Measurements from ENCODE around the gene XBP1.
"Not testable (repeated sequence)": the region's sequence is repeated elsewhere in the genome, so short reads cannot be mapped to it uniquely, and the experiment has no call there.

XBP1 gene

GRCh38 chr22:28815729-28816128 lies 15.4 kb upstream of the XBP1 start:
- DNase-seq (ENCODE audit: insufficient read length) (no peak), FAIRE-seq (no peak)
- TF ChIP-seq TAF1 (IDR thresholded peaks at IDR 0.05; ENCODE audit: borderline replicate concordance, low read depth, low read length) (no peak), POLR2AphosphoS5 (IDR thresholded peaks at IDR 0.05; ENCODE audit: low read depth, low read length) (no peak), POLR2A (IDR thresholded peaks at IDR 0.05; ENCODE audit: low read depth, low read length) (no peak)

GRCh38 chr22:28815111-28815510 lies 14.7 kb upstream of the XBP1 start:
- TF ChIP-seq POLR2AphosphoS5 (IDR thresholded peaks at IDR 0.05; ENCODE audit: low read depth, low read length) (no peak), POLR2A (IDR thresholded peaks at IDR 0.05; ENCODE audit: low read depth, low read length) (no peak), TAF1 (IDR thresholded peaks at IDR 0.05; ENCODE audit: borderline replicate concordance, low read depth, low read length) (no peak)
- DNase-seq (ENCODE audit: insufficient read length) = no peak
- no peak for FAIRE-seq

- TF ChIP-seq POLR2A (IDR thresholded peaks at IDR 0.05; ENCODE audit: low read depth, low read length) (no peak), TAF1 (IDR thresholded peaks at IDR 0.05; ENCODE audit: borderline replicate concordance, low read depth, low read length) (no peak), POLR2AphosphoS5 (IDR thresholded peaks at IDR 0.05; ENCODE audit: low read depth, low read length) (no peak)
- no peak for DNase-seq (ENCODE audit: insufficient read length)
- FAIRE-seq = no peak
Observed at GRCh38 chr22:28813772-28814518, 13.6 kb upstream of the XBP1 start.

GRCh38 chr22:28812516-28812915 lies 12.1 kb upstream of the XBP1 start:
- DNase-seq (ENCODE audit: insufficient read length) = no peak
- no peak for TF ChIP-seq POLR2A (IDR thresholded peaks at IDR 0.05; ENCODE audit: low read depth, low read length)
- TF ChIP-seq TAF1 (IDR thresholded peaks at IDR 0.05; ENCODE audit: borderline replicate concordance, low read depth, low read length) = no peak
- TF ChIP-seq POLR2AphosphoS5 (IDR thresholded peaks at IDR 0.05; ENCODE audit: low read depth, low read length) = no peak
- FAIRE-seq = no peak

- FAIRE-seq = no peak
- no peak for TF ChIP-seq TAF1 (IDR thresholded peaks at IDR 0.05; ENCODE audit: borderline replicate concordance, low read depth, low read length)
- no peak for TF ChIP-seq POLR2A (IDR thresholded peaks at IDR 0.05; ENCODE audit: low read depth, low read length)
- TF ChIP-seq POLR2AphosphoS5 (IDR thresholded peaks at IDR 0.05; ENCODE audit: low read depth, low read length) = no peak
- DNase-seq (ENCODE audit: insufficient read length) = no peak
Observed at GRCh38 chr22:28810821-28811491, 10.6 kb upstream of the XBP1 start.

GRCh38 chr22:28808716-28809355 lies 8.5 kb upstream of the XBP1 start:
- TF ChIP-seq POLR2A (IDR thresholded peaks at IDR 0.05; ENCODE audit: low read depth, low read length) (no peak), POLR2AphosphoS5 (IDR thresholded peaks at IDR 0.05; ENCODE audit: low read depth, low read length) (no peak), TAF1 (IDR thresholded peaks at IDR 0.05; ENCODE audit: borderline replicate concordance, low read depth, low read length) (no peak)
- no peak for FAIRE-seq

GRCh38 chr22:28805426-28805825 lies 5.1 kb upstream of the XBP1 start:
- DNase-seq (ENCODE audit: insufficient read length); FAIRE-seq: not testable (repeated sequence)

More at GRCh38 chr22:28808716-28809355, 8.5 kb upstream of the XBP1 start:
- DNase-seq (ENCODE audit: insufficient read length) = no peak

- no peak for TF ChIP-seq POLR2AphosphoS5 (IDR thresholded peaks at IDR 0.05; ENCODE audit: low read depth, low read length)
- TF ChIP-seq TAF1 (IDR thresholded peaks at IDR 0.05; ENCODE audit: borderline replicate concordance, low read depth, low read length) = no peak
- no peak for TF ChIP-seq POLR2A (IDR thresholded peaks at IDR 0.05; ENCODE audit: low read depth, low read length)
- no peak for FAIRE-seq
- no peak for DNase-seq (ENCODE audit: insufficient read length)
Observed at GRCh38 chr22:28802595-28803123, 2.3 kb upstream of the XBP1 start.

GRCh38 chr22:28801845-28802594 lies 1.7 kb upstream of the XBP1 start:
- DNase-seq (ENCODE audit: insufficient read length) = no peak
- FAIRE-seq = no peak
- no peak for TF ChIP-seq TAF1 (IDR thresholded peaks at IDR 0.05; ENCODE audit: borderline replicate concordance, low read depth, low read length)
- TF ChIP-seq POLR2A (IDR thresholded peaks at IDR 0.05; ENCODE audit: low read depth, low read length) = no peak
- no peak for TF ChIP-seq POLR2AphosphoS5 (IDR thresholded peaks at IDR 0.05; ENCODE audit: low read depth, low read length)

GRCh38 chr22:28799606-28800307 lies 612 bp downstream of the XBP1 start:
- DNase-seq (ENCODE audit: insufficient read length) = no peak
- no peak for FAIRE-seq
- TF ChIP-seq POLR2AphosphoS5 (IDR thresholded peaks at IDR 0.05; ENCODE audit: low read depth, low read length) = 0 out of 2 replicates have a peak, but pooled peaks have one; percentile 38
- TF ChIP-seq TAF1 (IDR thresholded peaks at IDR 0.05; ENCODE audit: borderline replicate concordance, low read depth, low read length) = no peak

Data from GM12892 (cell line).